Liver (tissue), 9 donors: Measurements from ENCODE around the gene STK39. TPM values are rescaled to one million over a fixed set of nuclear protein-coding genes. Genes with fewer than 3 reads are reported as not detected.

Experiments
- DNase-seq: peaks from one replicate; pipeline ENCODE4 v3.0.0-alpha.2; 2017; ENCODE audit warnings: low spot score
- H3K27ac ChIP-seq, 2 donors: one replicate each; pipeline ENCODE4 v1.7.0; 2013; ENCODE audit warnings: inconsistent platforms in 2 of 2, low read length in 2 of 2, control low read depth in 1 of 2, low read depth in 1 of 2, mild to moderate bottlenecking in 1 of 2
- H3K27me3 ChIP-seq, 4 donors: one replicate each; pipeline versions ENCODE4 v1.6.1 to v1.7.0; 2013; ENCODE audit warnings: low read length in 3 of 4, inconsistent platforms in 1 of 4, mild to moderate bottlenecking in 1 of 4, moderate library complexity in 1 of 4; ENCODE audit not compliant: control insufficient read depth in 4 of 4, insufficient read depth in 4 of 4
- H3K36me3 ChIP-seq, 4 donors: one replicate each; pipeline versions ENCODE4 v1.6.1 to v1.7.0; 2013; ENCODE audit warnings: low read length in 3 of 4, mild to moderate bottlenecking in 3 of 4, low read depth in 1 of 4, moderate library complexity in 1 of 4; ENCODE audit not compliant: control insufficient read depth in 4 of 4, insufficient read depth in 3 of 4
- H3K4me1 ChIP-seq, 4 donors: one replicate each; pipeline versions ENCODE4 v1.6.1 to v1.7.0; 2013; ENCODE audit warnings: low read length in 3 of 4, mild to moderate bottlenecking in 3 of 4, moderate library complexity in 1 of 4; ENCODE audit not compliant: control insufficient read depth in 4 of 4, insufficient read depth in 4 of 4
- H3K4me3 ChIP-seq, 3 donors: one replicate each; pipeline versions ENCODE4 v1.6.1 to v1.7.0; 2013; ENCODE audit warnings: low read length in 3 of 3, control low read depth in 1 of 3, low read depth in 1 of 3, mild to moderate bottlenecking in 1 of 3
- H3K9ac ChIP-seq, 2 donors: one replicate each; pipeline ENCODE4 v1.7.0; 2013; ENCODE audit warnings: low read length in 2 of 2, mild to moderate bottlenecking in 2 of 2, moderate library complexity in 2 of 2, control low read depth in 1 of 2, low read depth in 1 of 2
- H3K9me3 ChIP-seq, 4 donors: one replicate each; pipeline versions ENCODE4 v1.6.1 to v1.7.0; 2013; ENCODE audit warnings: low read length in 3 of 4; ENCODE audit not compliant: control insufficient read depth in 4 of 4
- EGR1 ChIP-seq, 2 donors: IDR thresholded peaks; 2 replicates each; pipeline ENCODE4 v1.6.1; 2016 to 2018; ENCODE audit warnings: antibody characterized with exemption in 2 of 2, low read depth in 2 of 2
- FOXA1 ChIP-seq: IDR thresholded peaks from 2 replicates; pipeline ENCODE4 v1.6.1; 2016; ENCODE audit warnings: antibody characterized with exemption
- FOXA2 ChIP-seq: IDR thresholded peaks from 2 replicates; pipeline ENCODE4 v1.6.1; 2016; ENCODE audit warnings: antibody characterized with exemption
- GABPA ChIP-seq, 2 donors: IDR thresholded peaks in 1 of 2; conservative IDR thresholded peaks in 1 of 2; 2 replicates each; pipeline ENCODE4 v1.6.1; 2016; ENCODE audit warnings: antibody characterized with exemption in 2 of 2, mild to moderate bottlenecking in 1 of 2, moderate library complexity in 1 of 2
- HNF4A ChIP-seq, 2 donors: conservative IDR thresholded peaks; 2 replicates each; pipeline ENCODE4 v1.6.1; 2016; ENCODE audit warnings: antibody characterized with exemption in 2 of 2, mild to moderate bottlenecking in 2 of 2
- HNF4G ChIP-seq: IDR thresholded peaks from 2 replicates; pipeline ENCODE4 v1.6.1; 2016; ENCODE audit warnings: antibody characterized with exemption
- JUND ChIP-seq, 2 donors: IDR thresholded peaks; 2 replicates each; pipeline ENCODE4 v1.6.1; 2016; ENCODE audit warnings: antibody characterized with exemption in 2 of 2
- NR2F2 ChIP-seq: IDR thresholded peaks from 2 replicates; pipeline ENCODE4 v1.6.1; 2016; ENCODE audit warnings: antibody characterized with exemption
- RAD21 ChIP-seq, 2 donors: IDR thresholded peaks; 2 replicates each; pipeline ENCODE4 v1.6.1; 2016; ENCODE audit warnings: antibody characterized with exemption in 2 of 2, mild to moderate bottlenecking in 2 of 2
- RXRA ChIP-seq, 2 donors: IDR thresholded peaks; 2 replicates each; pipeline ENCODE4 v1.6.1; 2017 to 2018; ENCODE audit warnings: antibody characterized with exemption in 2 of 2, mild to moderate bottlenecking in 1 of 2
- SP1 ChIP-seq: IDR thresholded peaks from 2 replicates; pipeline ENCODE4 v1.6.1; 2018; ENCODE audit warnings: antibody characterized with exemption, mild to moderate bottlenecking
- TAF1 ChIP-seq: conservative IDR thresholded peaks from 2 replicates; pipeline ENCODE4 v1.6.1; 2016; ENCODE audit warnings: antibody characterized with exemption, mild to moderate bottlenecking
- YY1 ChIP-seq: IDR thresholded peaks from 2 replicates; pipeline ENCODE4 v1.6.1; 2016; ENCODE audit warnings: antibody characterized with exemption, mild to moderate bottlenecking
- WGBS: extraction: QIAGEN DNeasy Blood & Tissue Kit; methylation state at CpG from one replicate; pipeline ENCODE4 v1.1.7; 2013; 5-methylcytosine and 5-hydroxymethylcytosine counted together
- polyA plus RNA-seq, 2 donors: library from polyadenylated mRNA; stranded (reverse) in 1 of 2; unstranded in 1 of 2; fragments of 200-250 nt in 1 of 2; fragments of >200 nt in 1 of 2; fragmentation: Nextera tagmentation in 1 of 2; extraction: Ambion mirVana in 1 of 2; gene quantifications; one replicate each; pipeline versions ENCODE4 v1.2.1 to v1.2.3, GENCODE V29; 2013 to 2015
- total RNA-seq, 2 donors: library from RNA; depleted of rRNA; stranded (reverse); fragments of >200 nt; gene quantifications; one replicate each; pipeline ENCODE4 v1.2.3, GENCODE V29; 2014
- TF ChIP-seq, protein P1 (sequence below): IDR thresholded peaks from 2 replicates; pipeline ENCODE4 v1.6.1; 2016; ENCODE audit warnings: antibody characterized with exemption, mild to moderate bottlenecking
- TF ChIP-seq, protein P2 (sequence below): fragments of 150-350 bp; IDR thresholded peaks from 2 replicates; pipeline ENCODE4 v1.5.1; 2017; ENCODE audit warnings: improper control_type of control experiment, low read depth, low read length; ENCODE audit not compliant: missing input control
- TF ChIP-seq, protein P3 (sequence below): IDR thresholded peaks from 2 replicates; pipeline ENCODE4 v1.6.1; 2016; ENCODE audit warnings: antibody characterized with exemption
- TF ChIP-seq, protein P4 (sequence below): IDR thresholded peaks from 2 replicates; pipeline ENCODE4 v1.6.1; 2016; ENCODE audit warnings: antibody characterized with exemption
- TF ChIP-seq, protein P5 (sequence below): IDR thresholded peaks from 2 replicates; pipeline ENCODE4 v1.6.1; 2016; ENCODE audit warnings: antibody characterized with exemption
- donor health status: healthy.
- donor health status: healthy.
- donor health status: healthy.
- donor health status: healthy.
- donor health status: healthy.

STK39 gene
- total and polyA plus RNA-seq, 4 donors: 0.29 to 1.8 (median 0.73) TPM

DNA sequence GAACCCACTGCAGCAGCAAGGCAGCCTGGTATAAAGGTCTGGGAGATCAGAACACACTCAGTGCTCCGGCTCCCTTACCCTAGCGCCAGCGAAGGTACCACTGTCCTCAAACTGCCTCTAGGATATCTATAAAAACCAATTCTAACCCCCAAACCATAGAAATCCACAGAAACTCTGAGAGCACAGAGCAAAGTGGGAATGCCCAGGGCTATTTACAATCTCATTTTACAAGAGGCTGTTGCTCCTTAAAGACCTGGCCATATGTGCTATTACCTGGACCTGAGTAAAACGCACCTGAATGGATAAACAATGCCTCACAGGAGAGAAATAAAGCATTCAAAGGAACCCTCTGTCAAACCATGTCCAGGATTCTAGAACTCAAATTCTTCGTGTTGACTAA, 4.3 kb downstream of the STK39 start:
- Histone ChIP-seq H3K4me3 (no peak overlapping the region), H3K9ac (no peak overlapping the region), H3K4me1 (peaks cover 2 to 14% (median 10%) of the 10 kb centered on the region in 4 donors), H3K9me3 (no peaks in the 10 kb centered on the region), H3K36me3 (no peaks in the 10 kb centered on the region), H3K27ac (no peak overlapping the region), H3K27me3 (peaks cover 0 to under 1% (median 0%) of the 10 kb centered on the region in 4 donors)
- no peak for DNase-seq
- TF ChIP-seq HNF4G (no peak), EGR1 (IDR thresholded peaks at IDR 0.05; ENCODE audit: low read depth in 2 of 2) (no peak), TAF1 (no peak), YY1 (no peak), SP1 (no peak), RXRA (IDR thresholded peaks at IDR 0.05) (no peak), GABPA (IDR thresholded peaks at IDR 0.05 in 1 of 2, conservative IDR thresholded peaks at IDR 0.05 in 1 of 2) (no peak), NR2F2 (no peak)
- TF ChIP-seq, protein P1, sequence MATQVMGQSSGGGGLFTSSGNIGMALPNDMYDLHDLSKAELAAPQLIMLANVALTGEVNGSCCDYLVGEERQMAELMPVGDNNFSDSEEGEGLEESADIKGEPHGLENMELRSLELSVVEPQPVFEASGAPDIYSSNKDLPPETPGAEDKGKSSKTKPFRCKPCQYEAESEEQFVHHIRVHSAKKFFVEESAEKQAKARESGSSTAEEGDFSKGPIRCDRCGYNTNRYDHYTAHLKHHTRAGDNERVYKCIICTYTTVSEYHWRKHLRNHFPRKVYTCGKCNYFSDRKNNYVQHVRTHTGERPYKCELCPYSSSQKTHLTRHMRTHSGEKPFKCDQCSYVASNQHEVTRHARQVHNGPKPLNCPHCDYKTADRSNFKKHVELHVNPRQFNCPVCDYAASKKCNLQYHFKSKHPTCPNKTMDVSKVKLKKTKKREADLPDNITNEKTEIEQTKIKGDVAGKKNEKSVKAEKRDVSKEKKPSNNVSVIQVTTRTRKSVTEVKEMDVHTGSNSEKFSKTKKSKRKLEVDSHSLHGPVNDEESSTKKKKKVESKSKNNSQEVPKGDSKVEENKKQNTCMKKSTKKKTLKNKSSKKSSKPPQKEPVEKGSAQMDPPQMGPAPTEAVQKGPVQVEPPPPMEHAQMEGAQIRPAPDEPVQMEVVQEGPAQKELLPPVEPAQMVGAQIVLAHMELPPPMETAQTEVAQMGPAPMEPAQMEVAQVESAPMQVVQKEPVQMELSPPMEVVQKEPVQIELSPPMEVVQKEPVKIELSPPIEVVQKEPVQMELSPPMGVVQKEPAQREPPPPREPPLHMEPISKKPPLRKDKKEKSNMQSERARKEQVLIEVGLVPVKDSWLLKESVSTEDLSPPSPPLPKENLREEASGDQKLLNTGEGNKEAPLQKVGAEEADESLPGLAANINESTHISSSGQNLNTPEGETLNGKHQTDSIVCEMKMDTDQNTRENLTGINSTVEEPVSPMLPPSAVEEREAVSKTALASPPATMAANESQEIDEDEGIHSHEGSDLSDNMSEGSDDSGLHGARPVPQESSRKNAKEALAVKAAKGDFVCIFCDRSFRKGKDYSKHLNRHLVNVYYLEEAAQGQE: no peak
- TF ChIP-seq, protein P2, sequence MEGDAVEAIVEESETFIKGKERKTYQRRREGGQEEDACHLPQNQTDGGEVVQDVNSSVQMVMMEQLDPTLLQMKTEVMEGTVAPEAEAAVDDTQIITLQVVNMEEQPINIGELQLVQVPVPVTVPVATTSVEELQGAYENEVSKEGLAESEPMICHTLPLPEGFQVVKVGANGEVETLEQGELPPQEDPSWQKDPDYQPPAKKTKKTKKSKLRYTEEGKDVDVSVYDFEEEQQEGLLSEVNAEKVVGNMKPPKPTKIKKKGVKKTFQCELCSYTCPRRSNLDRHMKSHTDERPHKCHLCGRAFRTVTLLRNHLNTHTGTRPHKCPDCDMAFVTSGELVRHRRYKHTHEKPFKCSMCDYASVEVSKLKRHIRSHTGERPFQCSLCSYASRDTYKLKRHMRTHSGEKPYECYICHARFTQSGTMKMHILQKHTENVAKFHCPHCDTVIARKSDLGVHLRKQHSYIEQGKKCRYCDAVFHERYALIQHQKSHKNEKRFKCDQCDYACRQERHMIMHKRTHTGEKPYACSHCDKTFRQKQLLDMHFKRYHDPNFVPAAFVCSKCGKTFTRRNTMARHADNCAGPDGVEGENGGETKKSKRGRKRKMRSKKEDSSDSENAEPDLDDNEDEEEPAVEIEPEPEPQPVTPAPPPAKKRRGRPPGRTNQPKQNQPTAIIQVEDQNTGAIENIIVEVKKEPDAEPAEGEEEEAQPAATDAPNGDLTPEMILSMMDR: no peak
- WGBS: 92% methylated on average over 5 of the region's 5 CpGs

DNA sequence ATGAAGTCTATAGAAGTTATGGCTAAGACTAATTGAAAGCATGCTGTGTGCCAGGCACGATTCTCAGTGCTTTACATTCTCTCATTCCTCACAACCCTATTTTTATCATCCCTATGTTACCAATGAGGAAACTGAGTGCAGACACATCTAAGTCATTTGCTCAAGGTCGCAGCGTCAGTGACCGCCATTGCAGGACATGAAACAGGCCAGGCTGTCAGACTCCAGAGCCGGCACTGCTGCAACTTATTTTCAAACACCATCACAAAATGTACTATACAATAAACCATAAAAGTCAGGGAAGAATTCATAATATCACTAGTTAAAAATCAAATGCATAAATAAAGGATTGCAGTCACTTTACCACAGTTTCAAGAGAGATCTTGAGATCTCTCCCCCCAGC, 5.6 kb downstream of the STK39 start:
- H3K9me3 ChIP-seq: no peaks in the 10 kb centered on the region
- no peak overlapping the region for H3K27ac ChIP-seq
- H3K27me3 ChIP-seq: no peaks in the 10 kb centered on the region
- H3K9ac ChIP-seq: no peak overlapping the region
- 84% methylated on average over 5 of the region's 5 CpGs for WGBS
- no peaks in the 10 kb centered on the region for H3K36me3 ChIP-seq
- H3K4me1 ChIP-seq: peaks cover under 1 to 7% (median 6%) of the 10 kb centered on the region in 4 donors
- DNase-seq: no peak
- TF ChIP-seq FOXA2 (no peak), YY1 (no peak), TAF1 (no peak), HNF4G (no peak), NR2F2 (no peak), RXRA (IDR thresholded peaks at IDR 0.05) (no peak), JUND (IDR thresholded peaks at IDR 0.05) (no peak), HNF4A (conservative IDR thresholded peaks at IDR 0.05) (no peak), SP1 (no peak), RAD21 (IDR thresholded peaks at IDR 0.05) (no peak), EGR1 (IDR thresholded peaks at IDR 0.05; ENCODE audit: low read depth in 2 of 2) (no peak), FOXA1 (no peak), GABPA (IDR thresholded peaks at IDR 0.05 in 1 of 2, conservative IDR thresholded peaks at IDR 0.05 in 1 of 2) (no peak)
- TF ChIP-seq, protein P3, sequence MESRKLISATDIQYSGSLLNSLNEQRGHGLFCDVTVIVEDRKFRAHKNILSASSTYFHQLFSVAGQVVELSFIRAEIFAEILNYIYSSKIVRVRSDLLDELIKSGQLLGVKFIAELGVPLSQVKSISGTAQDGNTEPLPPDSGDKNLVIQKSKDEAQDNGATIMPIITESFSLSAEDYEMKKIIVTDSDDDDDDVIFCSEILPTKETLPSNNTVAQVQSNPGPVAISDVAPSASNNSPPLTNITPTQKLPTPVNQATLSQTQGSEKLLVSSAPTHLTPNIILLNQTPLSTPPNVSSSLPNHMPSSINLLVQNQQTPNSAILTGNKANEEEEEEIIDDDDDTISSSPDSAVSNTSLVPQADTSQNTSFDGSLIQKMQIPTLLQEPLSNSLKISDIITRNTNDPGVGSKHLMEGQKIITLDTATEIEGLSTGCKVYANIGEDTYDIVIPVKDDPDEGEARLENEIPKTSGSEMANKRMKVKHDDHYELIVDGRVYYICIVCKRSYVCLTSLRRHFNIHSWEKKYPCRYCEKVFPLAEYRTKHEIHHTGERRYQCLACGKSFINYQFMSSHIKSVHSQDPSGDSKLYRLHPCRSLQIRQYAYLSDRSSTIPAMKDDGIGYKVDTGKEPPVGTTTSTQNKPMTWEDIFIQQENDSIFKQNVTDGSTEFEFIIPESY: no peak
- TF ChIP-seq, protein P4, sequence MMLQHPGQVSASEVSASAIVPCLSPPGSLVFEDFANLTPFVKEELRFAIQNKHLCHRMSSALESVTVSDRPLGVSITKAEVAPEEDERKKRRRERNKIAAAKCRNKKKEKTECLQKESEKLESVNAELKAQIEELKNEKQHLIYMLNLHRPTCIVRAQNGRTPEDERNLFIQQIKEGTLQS: no peak
- TF ChIP-seq, protein P2: no peak
- TF ChIP-seq, protein P1: no peak
- TF ChIP-seq, protein P5, sequence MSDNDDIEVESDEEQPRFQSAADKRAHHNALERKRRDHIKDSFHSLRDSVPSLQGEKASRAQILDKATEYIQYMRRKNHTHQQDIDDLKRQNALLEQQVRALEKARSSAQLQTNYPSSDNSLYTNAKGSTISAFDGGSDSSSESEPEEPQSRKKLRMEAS: no peak
- H3K4me3 ChIP-seq: no peak overlapping the region
